T-helper 17 cell (primary cell): ENCODE data around the gene SND1. TPM values are rescaled to one million over a fixed set of nuclear protein-coding genes. Genes with fewer than 3 reads are reported as not detected.

Experiments used
- ATAC-seq: fragments of 150-1000 bp; cut with Tn5 transposase; 2 replicates; pipeline ENCODE4 v1.10.0; 2021; ENCODE audit warnings: mild to moderate bottlenecking, moderate library complexity
- DNase-seq, 3 donors: peaks; one replicate each; pipeline versions ENCODE4 v3.0.0 to v3.0.0-alpha.2; 2020 to 2021
- H3K9me3 ChIP-seq: one replicate; pipeline ENCODE4 v1.7.0; 2013; ENCODE audit warnings: low read length, mild to moderate bottlenecking; ENCODE audit not compliant: control insufficient read depth, poor library complexity, severe bottlenecking
- H3K27ac Mint-ChIP-seq: one replicate; pipeline ENCODE4 v1.8.0; 2022; ENCODE audit warnings: mild to moderate bottlenecking, moderate library complexity, mixed read lengths
- H3K27me3 Mint-ChIP-seq: one replicate; pipeline ENCODE4 v1.8.0; 2022; ENCODE audit warnings: mixed read lengths
- H3K36me3 Mint-ChIP-seq: one replicate; pipeline ENCODE4 v1.8.0; 2022; ENCODE audit warnings: low read depth, mixed read lengths
- H3K4me1 Mint-ChIP-seq: one replicate; pipeline ENCODE4 v1.8.0; 2022; ENCODE audit warnings: mild to moderate bottlenecking, mixed read lengths
- H3K4me3 Mint-ChIP-seq: one replicate; pipeline ENCODE4 v1.8.0; 2022; ENCODE audit warnings: mild to moderate bottlenecking, moderate library complexity, mixed read lengths
- total RNA-seq, 4 donors: library from RNA in 2 of 4; stranded (reverse) in 2 of 4; gene quantifications; one replicate each; pipeline ENCODE4 v1.2.3 and lab custom pipeline; 2022 to 2026

The SND1 gene
- total RNA-seq, 2 donors from 2014 or later: 201 to 208 TPM

DNA sequence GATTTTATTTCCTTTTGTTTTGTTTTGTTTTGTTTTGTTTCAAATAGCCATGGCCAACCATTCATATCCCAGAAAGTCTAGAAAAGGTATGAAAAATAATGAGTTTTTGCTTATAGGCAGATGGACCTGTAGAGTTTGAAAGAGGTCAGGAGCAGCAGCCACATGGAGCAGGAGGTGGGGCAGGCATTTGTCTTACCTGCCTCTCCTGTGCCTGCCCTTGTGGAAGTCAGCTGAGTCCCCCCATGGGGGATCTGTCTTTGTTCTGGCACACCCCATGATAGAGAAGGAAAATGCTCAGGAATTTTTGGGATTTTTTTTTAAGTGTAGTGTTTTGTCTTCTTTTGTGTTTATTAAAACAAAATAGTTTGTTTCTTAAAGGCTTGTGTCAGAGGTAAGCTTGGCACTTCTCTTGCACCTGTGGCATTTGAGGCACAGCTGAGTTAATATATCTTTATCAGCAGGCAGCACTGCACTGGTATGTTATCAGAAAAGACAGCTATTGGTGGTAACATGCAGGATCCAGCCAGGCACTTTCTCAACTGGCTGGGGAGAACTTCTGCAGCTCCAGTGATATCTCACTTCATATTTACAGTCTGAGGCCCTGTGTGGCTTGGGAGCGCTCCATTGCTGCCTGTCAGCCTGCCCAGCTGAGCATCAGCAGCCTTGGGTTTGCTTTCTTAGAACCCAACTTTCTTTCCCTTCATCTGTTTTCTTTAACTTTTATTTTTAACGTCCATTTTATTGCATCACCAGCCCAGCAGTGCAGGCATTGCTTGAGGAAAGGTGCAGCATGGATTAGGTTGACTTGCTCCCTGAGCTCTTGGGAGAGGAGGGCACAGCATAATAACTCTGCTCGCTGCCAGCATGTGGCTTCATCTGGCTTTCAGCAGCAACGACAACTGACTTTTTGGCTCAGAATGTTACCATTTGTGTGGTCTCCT is 334.9 kb downstream of the SND1 start:
- H3K36me3 Mint-ChIP-seq: peaks cover 6% of the 10 kb centered on the region
- H3K27ac Mint-ChIP-seq: peak overlapping the region; percentile 37
- H3K4me1 Mint-ChIP-seq: peaks cover 23% of the 10 kb centered on the region
- H3K4me3 Mint-ChIP-seq: no peak overlapping the region
- no peaks in the 10 kb centered on the region for H3K27me3 Mint-ChIP-seq
- H3K9me3 ChIP-seq: no peaks in the 10 kb centered on the region
- DNase-seq: no peak
- no peak for ATAC-seq

DNA sequence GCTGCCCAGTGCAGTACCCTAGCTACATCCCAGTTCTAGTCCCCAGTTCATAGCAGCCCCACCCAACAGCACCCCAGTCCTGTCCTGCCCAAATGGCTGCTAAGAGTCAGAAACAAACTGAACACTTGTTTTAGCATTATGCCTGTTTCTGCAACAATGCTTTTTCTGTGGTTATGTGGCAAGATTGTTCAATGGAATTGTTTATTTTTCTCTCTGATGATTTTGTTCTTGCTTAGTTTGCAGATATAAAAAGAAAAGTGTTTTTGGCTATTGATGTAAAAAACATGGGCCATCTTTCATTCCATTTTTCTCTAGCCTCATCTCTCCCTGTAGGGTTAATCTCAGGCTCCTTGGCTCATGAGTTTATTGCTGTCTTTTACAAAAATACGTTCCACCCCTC is 336.8 kb downstream of the SND1 start:
- H3K36me3 Mint-ChIP-seq: peaks cover 15% of the 10 kb centered on the region
- no peak overlapping the region for H3K4me3 Mint-ChIP-seq
- no peaks in the 10 kb centered on the region for H3K9me3 ChIP-seq
- ATAC-seq: no peak
- no peak for DNase-seq
- H3K27me3 Mint-ChIP-seq: no peaks in the 10 kb centered on the region
- H3K4me1 Mint-ChIP-seq: peaks cover 22% of the 10 kb centered on the region
- peak overlapping the region; percentile 19 for H3K27ac Mint-ChIP-seq

DNA sequence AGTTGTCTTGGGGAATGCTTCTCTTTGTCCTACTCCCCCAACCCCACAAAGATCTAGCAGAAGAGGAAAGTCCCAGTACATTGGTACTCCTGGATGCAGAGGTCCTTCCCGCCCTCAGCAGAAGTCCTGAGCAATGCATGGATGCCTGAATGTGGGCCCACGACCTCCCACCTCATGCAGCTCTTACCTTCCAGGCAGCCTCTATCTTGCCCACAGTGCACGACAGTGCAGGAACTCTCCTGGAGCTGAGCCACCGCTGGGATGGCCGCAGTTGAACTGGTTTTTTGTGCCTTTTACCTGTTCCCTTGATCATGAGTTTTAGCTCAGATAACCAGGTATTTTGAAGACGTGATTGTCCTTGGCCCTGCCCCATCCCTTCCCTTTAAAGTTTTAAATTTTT is 341.3 kb downstream of the SND1 start:
- ATAC-seq: no peak
- no peaks in the 10 kb centered on the region for H3K9me3 ChIP-seq
- Mint-ChIP-seq H3K27ac (no peak overlapping the region), H3K4me1 (peaks cover 32% of the 10 kb centered on the region), H3K36me3 (peaks cover 20% of the 10 kb centered on the region), H3K27me3 (no peaks in the 10 kb centered on the region), H3K4me3 (no peak overlapping the region)
- DNase-seq: no peak

DNA sequence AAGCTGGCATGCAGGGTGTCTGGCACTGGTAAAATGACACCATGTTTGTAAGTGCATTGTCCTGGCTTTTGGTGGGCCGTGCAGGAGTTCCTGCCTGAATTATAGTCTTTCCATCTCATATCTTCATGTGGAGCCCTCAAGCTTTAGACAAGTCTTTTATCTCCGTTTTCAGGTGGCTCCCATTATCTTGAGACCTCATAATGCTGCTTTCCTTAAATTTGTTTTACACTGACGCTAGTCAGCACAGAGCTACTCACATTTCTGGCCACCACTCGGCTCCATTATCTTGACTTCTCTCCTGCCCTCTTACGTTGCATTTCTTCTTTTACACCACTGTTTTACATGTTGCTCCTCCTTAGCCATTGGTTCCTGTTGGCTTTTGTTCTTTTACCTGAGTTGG is 342.0 kb downstream of the SND1 start:
- Mint-ChIP-seq H3K36me3 (peaks cover 20% of the 10 kb centered on the region), H3K27me3 (no peaks in the 10 kb centered on the region), H3K27ac (no peak overlapping the region), H3K4me3 (no peak overlapping the region), H3K4me1 (peaks cover 33% of the 10 kb centered on the region)
- H3K9me3 ChIP-seq: no peaks in the 10 kb centered on the region
- no peak for DNase-seq
- ATAC-seq: no peak

DNA sequence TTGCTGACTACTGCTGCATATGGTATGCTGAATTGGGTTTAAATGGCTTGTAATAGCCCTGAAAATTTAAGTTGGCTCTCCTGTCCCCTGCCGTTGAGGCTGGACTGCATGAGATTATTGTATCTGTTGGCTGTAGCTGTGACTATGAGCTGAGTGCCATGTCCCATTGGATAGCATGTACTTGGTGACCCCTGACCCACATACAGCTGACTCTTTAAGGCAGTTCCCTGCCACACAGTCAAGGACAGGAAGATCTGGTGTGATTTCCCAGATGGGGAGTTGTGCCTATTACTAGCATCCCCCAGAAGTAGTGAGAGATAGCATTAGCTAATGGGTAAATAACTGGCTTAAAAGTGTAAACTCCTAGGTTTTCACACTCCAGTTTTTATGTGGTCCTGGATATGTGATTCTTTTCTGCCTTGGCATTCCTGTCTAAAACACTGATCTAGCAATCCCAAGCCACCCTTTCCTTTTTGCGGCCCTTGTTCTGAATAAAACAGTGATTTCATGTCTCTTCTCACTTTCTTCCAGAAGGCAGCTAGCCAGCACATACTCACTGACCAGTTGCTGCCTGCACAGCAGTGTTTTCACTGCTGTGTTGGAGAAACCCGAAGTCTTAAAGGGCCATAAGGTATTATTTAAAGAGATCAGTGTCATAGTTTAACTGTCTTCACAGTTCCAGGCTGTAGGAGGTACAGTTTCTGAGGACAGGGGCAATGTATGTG is 343.3 kb downstream of the SND1 start:
- Mint-ChIP-seq H3K4me1 (peaks cover 28% of the 10 kb centered on the region), H3K27me3 (no peaks in the 10 kb centered on the region), H3K4me3 (no peak overlapping the region), H3K36me3 (peaks cover 20% of the 10 kb centered on the region), H3K27ac (peak overlapping the region; percentile 21)
- ATAC-seq (no peak), DNase-seq (no peak)
- H3K9me3 ChIP-seq: no peaks in the 10 kb centered on the region

DNA sequence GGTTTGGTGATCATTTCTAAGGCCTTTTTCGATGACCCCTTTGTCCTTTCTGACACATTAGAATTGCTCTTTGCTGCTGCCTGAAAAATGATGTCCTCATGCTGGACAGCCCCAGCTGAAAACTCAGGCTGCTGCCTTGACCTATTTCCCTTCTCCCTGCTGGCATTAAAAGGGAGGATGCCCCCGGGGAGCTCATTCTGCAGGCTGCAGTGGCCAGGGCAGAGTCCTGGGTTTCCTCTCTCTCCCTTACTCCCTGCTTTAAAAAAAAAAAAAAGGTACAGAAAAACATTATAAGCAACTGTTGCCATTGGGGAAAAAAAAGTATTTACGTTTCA is 343.9 kb downstream of the SND1 start:
- no peak overlapping the region for H3K4me3 Mint-ChIP-seq
- H3K9me3 ChIP-seq: no peaks in the 10 kb centered on the region
- no peak for DNase-seq
- no peak for ATAC-seq
- H3K36me3 Mint-ChIP-seq: peaks cover 20% of the 10 kb centered on the region
- H3K4me1 Mint-ChIP-seq: peaks cover 28% of the 10 kb centered on the region
- no peaks in the 10 kb centered on the region for H3K27me3 Mint-ChIP-seq
- no peak overlapping the region for H3K27ac Mint-ChIP-seq

DNA sequence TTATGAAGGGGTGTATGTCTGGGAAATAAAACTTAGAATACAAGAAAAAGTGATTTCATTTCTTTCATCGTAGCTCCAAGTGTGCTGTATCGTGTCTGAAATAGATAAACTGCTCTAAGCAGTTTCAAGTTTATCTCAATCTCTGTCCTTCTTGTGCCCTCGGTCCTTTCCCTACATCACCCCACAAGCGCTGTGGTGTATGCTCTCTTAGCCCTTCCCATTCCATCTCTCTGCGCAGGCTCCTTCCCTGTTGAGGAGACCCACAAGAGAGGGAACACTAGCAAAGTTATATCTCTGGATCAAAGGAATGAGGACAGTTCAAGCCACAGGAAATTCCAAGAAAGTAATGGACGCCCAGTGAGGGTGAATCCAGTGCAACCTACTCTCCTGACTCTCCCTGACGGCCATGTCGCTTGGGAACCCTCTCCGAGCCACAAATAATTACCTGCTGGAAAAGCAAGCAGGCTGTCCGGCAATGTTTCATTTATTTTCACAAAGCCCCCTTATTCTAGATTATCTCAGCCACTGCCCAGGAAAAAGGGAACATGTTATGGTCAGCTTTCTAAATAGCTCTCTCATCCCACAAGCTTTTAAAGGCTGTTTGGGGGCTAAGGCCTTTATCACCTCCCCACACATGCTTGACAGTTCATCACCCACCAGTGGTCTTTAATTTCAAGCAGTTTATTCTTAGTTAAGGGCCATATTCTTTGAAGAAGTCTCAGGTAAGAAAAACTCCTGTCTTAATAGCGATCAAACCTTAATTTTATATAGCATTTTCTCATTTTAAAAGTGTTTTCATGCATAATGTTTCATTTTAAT is 344.5 kb downstream of the SND1 start:
- peaks cover 18% of the 10 kb centered on the region for H3K36me3 Mint-ChIP-seq
- H3K27me3 Mint-ChIP-seq: no peaks in the 10 kb centered on the region
- no peak overlapping the region for H3K4me3 Mint-ChIP-seq
- H3K27ac Mint-ChIP-seq: peak overlapping the region; percentile 57
- no peak for ATAC-seq
- no peak for DNase-seq
- no peaks in the 10 kb centered on the region for H3K9me3 ChIP-seq
- H3K4me1 Mint-ChIP-seq: peaks cover 26% of the 10 kb centered on the region

DNA sequence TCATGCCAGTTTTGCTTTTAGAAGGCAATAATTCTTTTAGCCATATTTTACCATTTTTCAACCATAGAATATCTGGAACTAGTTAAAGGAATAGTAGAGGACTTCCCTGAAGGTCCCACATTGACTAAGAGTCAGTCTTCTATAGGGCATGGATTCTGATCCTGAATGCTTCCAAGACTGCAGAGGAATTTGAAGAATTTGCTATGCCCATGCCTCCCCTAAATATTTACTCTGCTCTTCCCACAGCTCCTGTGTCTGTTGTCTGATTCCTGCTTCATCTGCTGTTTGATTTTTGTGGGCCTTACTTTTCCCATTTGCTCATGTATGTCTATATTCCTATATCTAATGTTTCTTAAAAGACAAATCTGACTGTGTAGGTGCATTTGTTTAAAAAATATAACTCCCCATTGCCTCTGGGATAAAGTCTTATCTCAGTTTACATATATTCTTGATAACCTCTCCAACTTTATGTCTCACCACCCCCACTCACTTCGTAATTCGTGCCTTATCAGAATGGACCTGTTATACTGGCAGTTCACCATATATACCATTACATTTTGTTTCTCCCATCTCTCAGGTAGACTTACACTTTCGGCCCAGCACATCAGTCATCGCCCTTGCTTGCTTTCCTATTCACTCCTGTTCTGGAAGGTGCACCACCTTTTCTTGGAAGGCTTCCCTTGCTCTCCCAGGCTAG is 345.4 kb downstream of the SND1 start:
- peaks cover 15% of the 10 kb centered on the region for H3K36me3 Mint-ChIP-seq
- H3K27ac Mint-ChIP-seq: peak overlapping the region; percentile 57
- H3K27me3 Mint-ChIP-seq: no peaks in the 10 kb centered on the region
- H3K4me3 Mint-ChIP-seq: no peak overlapping the region
- peaks cover 29% of the 10 kb centered on the region for H3K4me1 Mint-ChIP-seq
- no peak for ATAC-seq
- no peaks in the 10 kb centered on the region for H3K9me3 ChIP-seq
- DNase-seq: no peak

DNA sequence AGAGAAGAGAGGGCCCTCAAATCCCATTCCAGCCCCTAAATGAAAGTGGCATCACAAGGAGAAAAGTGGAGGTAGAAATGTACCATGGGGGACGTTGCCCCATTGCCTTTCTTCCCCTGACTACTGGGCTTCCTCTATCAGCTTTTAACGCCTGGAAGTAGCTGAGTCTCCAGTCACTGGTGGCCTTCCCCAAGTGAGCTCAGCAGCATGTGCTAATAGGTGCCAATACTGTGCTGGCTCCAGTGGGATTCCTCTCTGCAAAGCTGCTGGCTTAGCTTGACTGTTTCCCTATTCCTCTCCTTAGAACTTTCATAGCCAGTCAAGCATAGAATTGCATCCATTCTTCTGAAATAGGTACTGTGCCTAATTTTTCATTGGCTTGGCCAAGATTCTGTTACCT is 346.7 kb downstream of the SND1 start:
- H3K9me3 ChIP-seq: no peaks in the 10 kb centered on the region
- Mint-ChIP-seq H3K36me3 (peaks cover 10% of the 10 kb centered on the region), H3K27ac (no peak overlapping the region), H3K27me3 (no peaks in the 10 kb centered on the region), H3K4me3 (no peak overlapping the region), H3K4me1 (peaks cover 35% of the 10 kb centered on the region)
- ATAC-seq (no peak), DNase-seq (no peak)

DNA sequence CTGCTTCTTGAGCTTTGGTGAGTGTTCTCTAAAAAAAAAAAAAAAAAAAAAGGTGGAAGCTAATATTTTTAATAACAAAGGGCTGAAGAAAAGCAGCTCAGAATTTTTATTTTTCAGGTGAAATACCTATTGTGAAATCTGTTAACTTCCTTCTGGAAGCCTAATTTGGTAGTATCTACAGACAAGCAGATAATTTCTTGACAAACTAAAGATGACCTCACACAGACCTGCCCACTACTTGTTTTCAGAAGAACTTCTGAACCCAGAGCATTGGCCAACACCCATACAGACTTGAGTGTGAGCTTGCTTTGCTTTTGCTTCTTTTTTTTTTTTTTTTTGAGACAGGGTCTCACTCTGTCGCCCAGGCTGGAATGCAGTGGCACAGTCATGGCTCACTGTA is 348.1 kb downstream of the SND1 start:
- peaks cover 6% of the 10 kb centered on the region for H3K36me3 Mint-ChIP-seq
- no peak for ATAC-seq
- no peak for DNase-seq
- H3K27ac Mint-ChIP-seq: no peak overlapping the region
- no peaks in the 10 kb centered on the region for H3K9me3 ChIP-seq
- H3K27me3 Mint-ChIP-seq: no peaks in the 10 kb centered on the region
- peaks cover 34% of the 10 kb centered on the region for H3K4me1 Mint-ChIP-seq
- H3K4me3 Mint-ChIP-seq: no peak overlapping the region

DNA sequence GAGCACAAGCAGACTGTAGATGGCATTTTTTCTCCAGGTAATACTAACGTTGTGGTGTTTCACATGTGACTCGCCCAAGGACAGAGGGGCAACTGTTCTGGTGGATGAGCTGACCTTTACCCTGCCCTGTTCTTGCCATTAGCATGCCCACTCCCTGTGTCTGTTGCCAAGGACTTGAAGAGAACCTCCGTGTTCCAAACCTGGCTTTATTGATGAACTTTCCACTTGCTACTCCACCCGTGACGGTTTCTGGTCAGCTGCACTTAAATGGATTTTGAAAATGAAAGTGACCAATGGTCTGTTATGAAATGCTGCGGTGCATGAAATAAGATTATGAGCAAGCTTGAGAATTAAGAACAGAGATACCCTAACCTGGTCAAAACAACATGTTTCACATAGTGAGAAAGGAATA is 348.9 kb downstream of the SND1 start:
- H3K4me1 Mint-ChIP-seq: peaks cover 38% of the 10 kb centered on the region
- ATAC-seq (no peak), DNase-seq (no peak)
- H3K9me3 ChIP-seq: no peaks in the 10 kb centered on the region
- H3K27me3 Mint-ChIP-seq: no peaks in the 10 kb centered on the region
- no peak overlapping the region for H3K27ac Mint-ChIP-seq
- no peak overlapping the region for H3K4me3 Mint-ChIP-seq
- H3K36me3 Mint-ChIP-seq: peaks cover 6% of the 10 kb centered on the region

DNA sequence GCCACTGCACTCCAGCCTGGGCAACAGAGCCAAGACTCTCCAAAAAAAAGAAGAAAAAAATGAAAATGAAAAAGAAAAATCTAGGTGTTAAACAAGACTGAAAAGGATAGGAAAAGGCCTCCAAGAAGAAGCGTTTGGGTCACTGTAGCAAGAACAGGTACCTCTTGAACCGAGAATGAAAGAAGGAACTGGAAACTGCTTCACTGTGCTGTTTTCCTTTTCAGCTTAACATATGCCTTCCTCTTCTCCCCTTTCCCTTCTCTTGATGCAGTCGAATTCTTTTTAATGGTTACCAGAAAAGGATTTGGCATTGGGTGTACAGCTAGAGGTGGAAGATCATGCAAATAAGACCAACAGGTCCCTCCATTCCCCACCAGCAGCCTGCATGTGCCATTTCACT is 351.2 kb downstream of the SND1 start:
- peaks cover 2% of the 10 kb centered on the region for H3K36me3 Mint-ChIP-seq
- no peak for ATAC-seq

DNA sequence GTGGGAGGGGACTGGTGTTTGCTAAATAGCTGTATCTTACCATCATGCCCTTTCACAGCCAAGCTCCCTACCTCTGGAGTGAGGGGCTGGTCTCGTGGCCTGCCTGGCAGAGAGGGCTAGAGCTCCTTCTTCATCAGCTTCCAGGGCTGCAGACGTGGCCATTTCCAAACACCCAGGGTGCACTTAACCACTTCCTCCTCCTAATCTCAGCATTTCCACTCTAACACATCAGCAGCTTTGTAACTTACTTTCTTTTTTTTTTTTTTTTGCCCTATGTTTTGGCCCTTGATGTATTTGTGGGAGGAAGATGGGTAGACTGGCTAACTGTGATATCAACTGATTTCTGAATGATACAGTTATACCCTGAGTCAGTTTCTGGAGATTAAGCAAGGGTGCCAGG is 351.8 kb downstream of the SND1 start:
- DNase-seq: no peak
- Mint-ChIP-seq H3K4me1 (peaks cover 24% of the 10 kb centered on the region), H3K27me3 (no peaks in the 10 kb centered on the region), H3K4me3 (no peak overlapping the region), H3K36me3 (peaks cover 2% of the 10 kb centered on the region), H3K27ac (no peak overlapping the region)
- H3K9me3 ChIP-seq: no peaks in the 10 kb centered on the region
- peak; percentile 23 for ATAC-seq

More for the DNA sequence above, 351.2 kb downstream of the SND1 start:
- H3K4me1 Mint-ChIP-seq: peaks cover 27% of the 10 kb centered on the region
- no peaks in the 10 kb centered on the region for H3K9me3 ChIP-seq
- no peak overlapping the region for H3K4me3 Mint-ChIP-seq
- H3K27me3 Mint-ChIP-seq: no peaks in the 10 kb centered on the region
- DNase-seq: no peak
- peak overlapping the region; percentile 21 for H3K27ac Mint-ChIP-seq
